HG03108 (cell line): ENCODE results near the gene LRMDA.
"Not testable (repeated sequence)": the region's sequence is repeated elsewhere in the genome, so short reads cannot be mapped to it uniquely, and the experiment has no call there.

Experiments used
- ATAC-seq: cut with Tn5 transposase; IDR thresholded peaks from one replicate; pipeline ENCODE4 v1.9.1; 2021; ENCODE audit warnings: moderate library complexity; ENCODE audit not compliant: unreplicated experiment

Gene LRMDA

DNA sequence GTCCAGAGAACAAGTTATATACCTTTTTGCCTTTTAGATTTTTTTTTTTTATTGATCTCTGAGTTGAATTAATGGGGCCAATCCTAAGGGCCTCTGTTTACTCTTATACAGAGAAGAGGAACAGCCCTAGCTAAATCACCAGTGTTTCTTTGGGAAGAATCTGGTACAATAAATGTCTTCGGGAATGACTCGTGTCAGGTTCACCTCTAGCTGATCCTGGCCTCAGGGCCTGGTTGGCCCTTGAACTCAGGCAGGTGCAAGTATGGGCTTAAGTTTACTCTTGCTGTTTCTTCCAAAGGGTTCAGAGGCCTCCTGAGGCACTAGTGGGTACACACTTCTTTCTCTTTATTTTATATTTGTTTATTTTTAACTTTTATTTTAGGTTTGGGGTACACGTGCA, 71.0 kb downstream of the LRMDA start:
- no peak for ATAC-seq

DNA sequence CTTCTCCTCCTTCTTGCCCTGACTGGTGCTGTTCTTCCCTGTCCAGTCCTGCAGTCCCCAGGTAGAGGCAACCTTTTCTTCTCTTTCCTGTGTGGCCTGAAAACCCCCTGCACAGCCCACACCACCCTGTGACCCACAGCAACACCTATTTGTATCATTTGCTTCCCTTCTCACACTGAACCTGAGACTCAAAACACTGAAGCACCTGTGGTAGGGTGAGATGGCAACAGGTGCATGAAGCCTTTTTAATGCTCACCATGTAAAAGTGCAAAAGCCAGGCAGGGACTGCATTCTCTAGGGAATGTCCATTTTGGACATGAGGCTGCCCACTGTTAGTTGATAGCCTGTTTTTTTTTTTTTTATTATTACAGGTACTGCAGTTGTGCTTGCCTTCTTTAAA, 71.4 kb downstream of the LRMDA start:
- no peak for ATAC-seq

DNA sequence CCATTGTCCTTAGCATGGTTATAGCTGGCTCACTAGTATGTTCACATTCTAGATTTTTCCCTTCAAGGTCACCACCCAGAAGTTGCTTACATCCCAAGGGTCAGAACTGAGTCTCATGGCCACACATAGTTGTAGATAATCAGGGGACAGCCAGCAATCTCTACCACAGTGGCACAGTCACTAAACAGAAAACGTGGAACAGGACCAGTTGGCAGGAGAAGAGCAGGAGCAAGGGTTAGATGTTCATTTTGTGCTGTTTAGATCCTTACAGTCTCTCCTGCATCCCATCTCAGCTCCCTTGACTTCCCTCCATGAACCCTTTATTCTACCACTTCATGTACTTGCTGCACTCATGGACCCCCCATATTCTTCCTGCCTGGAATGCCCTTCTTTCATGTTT, 73.9 kb downstream of the LRMDA start:
- no peak for ATAC-seq

DNA sequence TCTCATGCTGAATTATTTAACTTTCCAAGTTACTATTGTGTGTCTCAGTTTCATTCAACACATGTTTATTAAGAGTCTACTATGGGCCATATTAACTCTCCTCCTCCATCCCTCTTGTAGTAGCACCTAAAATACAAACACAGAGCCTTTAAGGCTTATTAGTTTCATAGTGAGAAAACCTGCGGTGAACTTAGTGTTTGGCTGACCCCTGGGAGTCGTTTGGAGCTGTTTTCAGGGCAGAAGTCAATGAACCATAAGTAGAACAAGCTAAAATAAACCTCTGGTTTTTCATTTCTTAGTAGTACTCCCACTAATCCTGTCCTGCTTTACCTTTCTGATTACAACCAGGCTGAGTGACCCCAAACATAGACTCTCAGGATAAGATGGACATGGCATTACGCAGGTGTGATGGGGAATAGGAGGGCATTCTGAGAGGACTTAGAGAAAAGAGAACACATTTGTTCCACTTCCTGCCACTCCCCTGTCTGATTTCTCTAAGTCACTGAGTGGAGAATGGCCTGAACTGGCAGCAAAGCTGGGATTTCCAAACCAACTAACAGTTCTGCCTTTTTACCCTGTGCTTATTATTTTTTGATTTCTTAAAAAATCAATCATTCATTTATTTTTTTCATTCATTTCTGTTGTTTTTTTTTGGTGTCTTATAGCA, 74.5 kb downstream of the LRMDA start:
- no peak for ATAC-seq

DNA sequence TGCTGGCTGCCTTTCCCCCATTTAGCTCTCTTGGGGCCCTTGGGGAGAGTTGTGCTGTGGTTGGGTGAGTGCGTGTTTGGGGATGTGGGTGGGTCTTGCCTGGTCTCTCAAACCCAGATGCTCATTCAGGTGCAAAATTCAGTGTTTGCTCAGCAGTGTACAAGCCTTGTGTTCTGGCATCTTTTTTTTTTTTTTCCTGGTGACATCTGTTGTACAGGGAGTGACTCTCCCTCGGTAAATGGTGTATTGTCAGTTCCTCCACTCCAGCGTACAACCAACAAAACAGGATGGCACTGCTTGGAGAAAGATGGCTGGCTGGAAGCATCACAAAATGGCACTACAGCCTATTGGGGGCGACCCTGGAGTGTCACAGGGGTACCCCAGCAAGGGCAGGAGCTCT, 75.5 kb downstream of the LRMDA start:
- no peak for ATAC-seq

DNA sequence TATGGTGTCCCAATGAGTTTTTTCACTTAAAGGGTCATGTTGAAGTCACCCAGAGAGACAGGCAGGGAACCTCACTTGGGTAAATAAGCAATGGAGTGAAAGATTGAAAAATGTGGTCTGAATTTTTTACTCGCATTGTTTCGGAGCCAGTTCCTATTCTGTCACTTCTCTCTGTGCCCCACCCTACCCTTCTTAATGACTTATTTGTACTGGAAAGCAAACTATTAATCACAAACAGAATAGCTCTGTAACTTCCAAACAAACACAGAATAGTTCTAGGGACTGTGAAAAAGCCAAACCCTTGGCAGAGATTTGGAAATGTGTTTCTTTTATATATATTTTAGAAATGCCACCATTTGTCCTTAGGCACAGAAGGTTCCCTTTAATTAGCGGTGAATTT, 76.0 kb downstream of the LRMDA start:
- no peak for ATAC-seq

DNA sequence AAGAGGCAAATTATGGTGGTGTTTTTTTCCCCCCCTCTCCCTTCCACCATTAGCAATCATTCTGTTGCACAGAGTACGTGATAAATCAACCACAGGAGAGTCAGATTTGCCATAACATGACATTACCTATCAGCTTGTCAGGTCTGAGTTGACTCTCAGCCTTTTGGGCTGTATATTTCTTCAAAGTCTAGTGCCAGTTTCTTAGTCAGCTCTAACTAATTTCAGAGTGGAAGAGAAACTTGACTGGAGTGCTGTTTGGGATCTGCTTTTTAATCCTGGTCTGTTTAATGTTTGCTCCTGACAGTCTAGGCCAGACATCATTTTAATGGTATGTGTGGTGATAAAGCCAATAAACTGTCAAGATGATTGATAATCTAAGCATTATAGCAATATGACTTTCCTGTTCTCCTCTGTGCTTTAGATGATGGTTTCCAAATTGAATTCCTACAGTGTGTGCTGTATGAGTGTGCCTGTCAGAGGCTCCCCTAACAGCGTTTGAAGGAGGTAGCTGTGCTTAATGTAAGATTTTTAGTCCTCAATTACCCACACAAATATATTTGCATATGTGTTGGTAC, 76.9 kb downstream of the LRMDA start:
- ATAC-seq = no peak

DNA sequence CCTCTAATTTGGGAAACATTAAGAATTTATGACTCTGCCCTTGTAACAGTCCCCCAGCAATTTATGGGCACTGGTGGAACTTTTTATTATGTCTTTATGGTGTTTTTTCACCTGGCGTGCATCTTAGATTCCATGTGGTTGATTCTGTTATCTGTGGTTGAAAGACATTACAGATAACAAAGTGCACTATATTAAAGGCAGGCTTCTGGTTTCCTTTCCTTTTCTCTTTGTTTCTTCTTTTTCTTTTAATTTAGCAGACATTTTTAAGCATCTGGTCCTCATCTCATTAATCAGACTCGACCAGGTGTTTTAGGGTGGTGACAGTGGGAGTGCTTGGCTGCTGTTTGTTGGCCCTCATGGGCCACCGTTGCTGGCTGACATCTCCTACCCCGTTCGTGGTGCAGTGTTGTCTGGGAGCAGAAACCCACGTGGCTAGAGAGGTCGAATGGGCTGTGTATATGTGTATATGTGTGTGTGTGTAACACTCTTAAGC, 77.4 kb downstream of the LRMDA start:
- no peak for ATAC-seq

DNA sequence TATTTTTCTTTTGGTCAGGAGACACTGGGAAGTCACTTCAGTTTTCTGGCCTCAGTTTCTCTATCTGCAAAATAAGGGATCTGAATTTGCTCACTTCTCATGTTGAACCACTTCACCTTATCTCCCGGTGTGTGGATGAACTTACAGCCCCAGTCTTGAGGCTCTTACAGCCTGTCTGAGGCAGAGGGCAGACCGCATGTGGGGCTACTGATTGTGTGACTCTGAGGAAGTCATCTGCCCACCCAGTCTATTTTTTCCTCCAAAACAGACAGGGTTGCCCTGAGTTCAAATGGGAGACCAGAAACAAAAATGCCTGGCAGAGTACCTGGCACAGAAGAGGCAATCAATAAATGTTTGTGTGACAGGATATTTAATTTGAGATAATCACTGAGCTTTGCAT, 78.3 kb downstream of the LRMDA start:
- no peak for ATAC-seq

DNA sequence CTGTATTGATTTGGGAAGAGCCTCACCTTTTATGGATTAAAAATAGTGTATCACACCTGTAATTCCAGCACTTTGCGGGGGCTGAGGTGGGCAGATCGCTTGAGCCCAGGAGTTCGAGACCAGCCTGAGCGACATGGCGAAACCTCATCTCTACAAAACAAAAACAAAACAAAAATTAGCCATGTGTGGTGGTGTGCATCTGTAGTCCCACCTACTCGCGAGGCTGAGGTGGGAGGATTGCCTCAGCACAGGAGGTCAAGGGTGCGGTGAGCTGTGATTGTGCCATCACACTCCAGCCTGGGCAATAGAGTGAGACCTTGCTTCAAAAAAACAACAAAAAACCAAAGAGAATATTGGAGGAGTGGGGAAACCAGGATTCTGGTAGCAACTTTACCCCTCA, 79.6 kb downstream of the LRMDA start:
- ATAC-seq = no peak

DNA sequence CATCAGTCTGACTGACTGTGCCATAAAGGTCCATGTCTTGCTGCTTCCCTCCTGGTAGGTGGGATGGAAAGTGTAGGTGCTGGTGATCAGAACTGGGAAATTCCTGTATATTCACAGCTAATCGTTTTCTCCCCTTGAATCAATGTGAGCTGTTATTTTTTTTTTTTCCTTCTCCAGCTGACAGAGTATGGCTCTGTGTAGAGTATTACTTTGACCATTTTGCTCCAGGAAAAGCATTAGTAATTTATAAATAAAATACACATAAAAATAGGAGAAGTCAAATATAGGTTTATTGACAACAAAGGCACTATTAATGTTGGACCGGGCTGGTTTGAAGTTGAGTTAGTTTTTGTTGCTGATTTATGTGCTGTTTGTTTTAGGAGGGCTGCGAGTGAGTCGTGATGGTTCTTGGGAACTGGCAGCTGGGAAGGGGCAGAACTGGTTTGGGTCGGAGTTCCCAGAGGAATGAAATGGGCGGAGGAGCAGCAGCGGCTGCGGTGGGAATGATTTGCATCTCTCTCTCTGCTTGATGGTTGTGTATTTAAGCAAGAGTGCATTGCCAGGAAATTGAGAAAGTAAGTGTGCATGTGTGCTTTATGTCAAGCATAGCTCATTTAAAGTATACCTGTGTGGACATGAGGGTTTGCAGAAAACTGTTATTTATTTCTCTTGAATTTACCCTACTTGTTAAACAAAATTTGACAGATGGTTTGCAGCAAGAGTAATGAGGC, 80.9 kb downstream of the LRMDA start:
- no peak for ATAC-seq

DNA sequence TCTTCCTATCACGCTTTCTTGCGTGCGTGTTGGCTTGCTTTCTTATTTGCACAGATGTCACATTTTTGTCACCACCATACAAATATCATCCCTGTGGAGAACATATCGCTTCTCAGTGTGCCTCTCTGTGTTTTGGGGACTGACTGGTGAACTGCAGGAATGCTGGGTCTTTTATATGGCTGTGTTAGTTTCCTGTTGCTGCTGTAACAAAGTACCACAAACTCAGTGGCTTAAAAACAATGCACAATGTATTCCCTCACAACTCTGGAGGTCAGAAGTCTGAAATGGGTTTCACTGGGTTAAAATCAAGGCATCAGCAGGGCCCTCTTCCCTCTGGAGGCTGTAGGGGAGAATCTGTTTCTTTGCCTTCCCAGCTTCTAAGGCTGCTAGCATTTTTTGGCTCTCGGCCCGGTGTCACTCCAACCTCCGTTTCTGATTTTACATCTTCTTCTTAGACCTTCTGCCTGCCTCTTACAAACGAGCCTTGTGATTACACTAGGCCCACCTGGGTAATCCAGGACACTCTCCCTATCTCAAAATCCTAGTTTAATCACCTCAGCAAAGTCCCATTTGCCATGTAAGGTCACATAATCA, 82.0 kb downstream of the LRMDA start:
- no peak for ATAC-seq

DNA sequence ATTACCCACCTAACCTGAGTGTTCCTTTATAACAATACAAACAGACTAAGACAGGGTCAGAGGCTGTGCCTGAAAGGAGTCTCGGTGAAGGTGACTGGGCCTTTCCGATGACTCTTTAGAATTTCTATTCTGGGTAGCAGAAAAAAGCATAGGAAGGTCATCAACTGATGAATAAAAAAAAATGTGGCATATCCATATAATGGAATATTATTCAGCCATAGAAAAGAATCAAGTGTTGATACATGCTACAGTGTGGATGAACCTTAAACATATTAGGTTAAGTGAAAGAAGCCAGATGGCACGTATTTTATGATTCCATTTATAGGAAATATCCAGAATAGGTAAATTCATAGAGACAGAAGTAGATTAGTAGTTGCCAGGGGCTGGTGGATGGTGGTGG, 83.4 kb downstream of the LRMDA start:
- no peak for ATAC-seq

DNA sequence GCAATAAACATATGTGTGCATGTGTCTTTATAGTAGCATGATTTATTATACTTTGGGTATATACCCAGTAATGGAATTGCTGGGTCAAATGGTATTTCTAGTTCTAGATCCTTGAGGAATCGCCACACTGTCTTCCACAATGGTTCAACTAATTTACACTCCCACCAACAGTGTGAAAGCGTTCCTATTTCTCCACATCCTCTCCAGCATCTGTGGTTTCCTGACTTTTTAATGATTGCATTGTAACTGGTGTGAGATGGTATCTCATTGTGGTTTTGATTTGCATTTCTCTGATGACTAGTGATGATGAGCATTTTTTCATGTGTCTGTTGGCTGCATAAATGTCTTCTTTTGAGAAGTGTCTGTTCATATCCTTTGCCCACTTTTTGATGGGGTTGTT, 84.7 kb downstream of the LRMDA start:
- ATAC-seq = not testable (repeated sequence)

DNA sequence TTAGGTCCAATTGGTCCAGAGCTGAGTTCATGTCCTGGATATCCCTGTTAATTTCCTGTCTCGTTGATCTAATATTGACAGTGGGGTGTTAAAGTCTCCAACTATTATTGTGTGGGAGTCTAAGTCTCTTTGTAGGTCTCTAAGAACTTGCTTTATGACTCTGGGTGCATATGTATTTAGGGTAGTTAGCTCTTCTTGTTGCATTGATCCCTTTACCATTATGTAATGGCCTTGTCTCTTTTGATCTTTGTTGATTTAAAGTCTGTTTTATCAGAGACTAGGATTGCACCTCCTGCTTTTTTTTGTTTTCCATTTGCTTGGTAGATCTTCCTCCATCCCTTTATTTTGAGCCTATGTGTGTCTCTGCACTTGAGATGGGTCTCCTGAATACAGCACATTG, 87.8 kb downstream of the LRMDA start:
- ATAC-seq = not testable (repeated sequence)

DNA sequence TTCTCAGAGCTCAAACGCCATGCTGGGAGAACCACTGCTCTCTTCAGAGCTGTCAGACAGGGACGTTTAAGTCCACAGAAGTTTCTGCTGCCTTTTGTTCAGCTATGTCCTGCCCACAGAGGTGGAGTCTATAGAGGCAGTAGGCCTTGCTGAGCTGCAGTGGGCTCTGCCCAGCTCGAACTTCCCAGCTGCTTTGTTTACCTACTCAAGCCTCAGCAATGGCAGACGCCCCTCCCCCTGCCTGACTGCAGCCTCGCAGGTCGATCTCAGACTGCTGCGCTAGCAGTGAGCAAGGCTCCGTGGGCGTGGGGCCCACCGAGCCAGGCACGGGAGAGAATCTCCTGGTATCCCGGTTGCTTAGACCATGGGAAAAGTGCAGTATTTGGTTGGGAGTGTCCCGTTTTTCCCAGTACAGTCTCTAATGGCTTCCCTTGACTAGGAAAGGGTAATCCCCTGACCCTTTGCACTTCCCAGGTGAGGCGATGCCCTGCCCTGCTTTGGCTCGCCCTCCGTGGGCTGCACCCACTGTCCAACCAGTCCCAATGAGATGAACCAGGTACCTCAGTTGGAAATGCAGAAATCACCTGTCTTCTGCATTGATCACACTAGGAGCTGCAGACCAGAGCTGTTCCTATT, 89.9 kb downstream of the LRMDA start:
- not testable (repeated sequence) for ATAC-seq

DNA sequence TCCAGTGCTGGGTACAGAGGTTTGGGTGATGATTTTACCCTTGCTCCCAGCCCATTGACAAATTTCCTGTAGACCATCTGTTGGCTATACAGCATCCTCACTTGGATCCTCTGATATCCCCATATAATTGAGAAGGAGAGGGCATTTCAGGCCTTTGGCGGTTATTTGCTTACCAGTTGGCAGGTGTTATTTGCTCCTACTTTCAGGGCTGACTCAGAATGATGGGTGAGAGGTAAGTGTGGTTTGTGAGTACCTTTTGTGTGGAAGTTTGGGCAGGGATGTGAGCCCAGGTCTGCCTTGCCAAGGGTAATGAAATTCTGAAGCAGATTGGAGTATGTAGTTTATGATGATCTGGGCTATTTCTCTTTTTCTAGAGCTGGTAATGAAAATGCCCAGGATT, 93.6 kb downstream of the LRMDA start:
- ATAC-seq = no peak

DNA sequence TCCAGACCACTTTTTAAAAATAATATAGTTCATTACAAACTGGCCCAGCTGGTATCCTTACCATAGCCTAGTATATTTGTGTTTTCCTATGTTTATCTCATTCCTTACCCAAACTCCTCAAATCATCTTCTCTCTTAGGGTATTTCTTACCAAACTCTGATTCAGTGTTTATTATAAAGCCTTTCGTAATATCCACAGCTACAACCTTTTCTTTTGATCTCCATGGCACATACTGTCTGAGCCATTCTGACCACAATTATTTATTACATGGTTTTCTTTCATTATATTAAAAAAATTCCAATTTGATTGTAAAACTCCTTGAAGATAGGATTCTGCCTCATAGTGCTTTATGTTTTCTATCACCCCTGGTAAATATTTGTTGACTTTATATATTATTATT, 94.2 kb downstream of the LRMDA start:
- ATAC-seq = no peak

DNA sequence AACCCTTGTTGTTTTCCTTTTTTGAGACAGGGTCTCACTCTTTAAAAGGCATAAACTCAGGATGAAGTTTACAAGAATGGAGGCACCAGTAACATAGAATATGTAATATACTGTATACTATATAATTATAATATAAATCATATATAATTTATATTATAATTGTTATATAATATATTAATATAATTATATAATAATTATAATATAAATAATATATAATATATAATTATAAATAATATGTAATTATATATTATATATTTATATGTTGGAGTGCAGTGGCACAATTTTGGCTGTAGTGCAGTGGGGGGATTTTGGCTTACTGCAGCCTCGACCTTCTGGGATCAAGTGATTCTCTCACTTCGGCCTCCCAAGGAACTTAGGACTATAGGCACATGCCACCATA, 96.1 kb downstream of the LRMDA start:
- ATAC-seq = no peak

DNA sequence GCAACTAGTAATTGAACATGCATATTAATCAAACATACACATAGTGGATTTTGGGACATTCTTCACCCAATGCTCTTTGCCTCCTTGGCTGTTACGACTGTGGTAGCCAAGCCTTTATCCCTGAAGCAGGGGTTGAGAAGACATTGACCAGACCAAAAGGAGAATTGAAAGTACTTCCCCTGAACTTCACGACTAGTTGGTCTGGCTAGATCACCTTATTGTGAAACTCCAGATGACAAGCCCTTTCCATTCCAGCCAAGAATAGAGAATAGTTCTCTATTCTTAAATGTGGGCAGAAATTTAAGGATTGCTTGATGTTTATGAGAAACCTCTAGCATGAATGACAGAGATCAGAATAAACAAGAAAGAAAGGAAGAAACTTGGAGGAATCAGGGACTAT, 97.0 kb downstream of the LRMDA start:
- ATAC-seq = no peak

DNA sequence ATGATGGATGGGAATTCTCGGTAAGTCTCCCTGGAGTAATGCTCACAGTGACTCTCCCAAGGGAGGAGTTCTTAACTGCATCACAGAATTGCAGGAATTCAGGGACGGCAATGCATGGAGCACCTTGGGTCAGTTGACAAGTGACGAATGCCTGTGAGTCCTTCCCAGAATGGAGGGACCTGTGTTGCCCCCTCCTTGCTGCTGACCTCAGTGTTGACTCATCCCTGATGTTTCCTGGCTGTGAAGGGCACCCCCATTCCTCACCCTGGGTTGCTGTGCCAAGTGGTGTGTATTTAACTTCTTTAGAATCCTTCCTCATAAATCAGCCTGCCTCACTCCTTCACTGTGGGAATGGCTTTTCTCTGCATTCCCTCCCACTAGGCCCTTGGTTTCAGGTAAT, 98.9 kb downstream of the LRMDA start:
- no peak for ATAC-seq
